HuH-7 (cell line): ENCODE measurements around the gene STARD8.
"Not testable (repeated sequence)": the region's sequence is repeated elsewhere in the genome, so short reads cannot be mapped to it uniquely, and the experiment has no call there.

ENCODE experiments used
- DNase-seq: peaks from one replicate; pipeline ENCODE4 v3.0.0; 2011; ENCODE audit warnings: low spot score

Gene STARD8

DNA sequence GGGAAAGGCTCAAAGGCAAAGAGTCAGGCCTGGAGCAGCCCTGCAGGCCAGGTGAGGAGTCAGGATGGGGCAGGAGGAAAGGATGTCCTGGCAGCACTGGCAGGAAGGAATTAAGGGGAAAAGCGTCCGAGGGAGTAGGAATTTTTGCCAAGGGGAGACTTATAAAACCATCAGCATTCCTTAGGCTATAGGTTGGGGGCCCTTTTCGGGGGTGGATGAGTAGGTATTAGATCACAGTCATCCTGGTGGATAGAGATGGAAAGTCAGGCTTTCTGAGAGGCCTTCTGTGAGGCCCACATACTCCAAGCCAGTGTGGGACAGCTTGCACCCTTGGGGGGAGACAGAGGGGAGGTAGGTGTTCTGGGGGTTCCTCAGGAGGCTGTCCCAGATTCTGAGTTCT lies 12.3 kb downstream of the STARD8 start:
- DNase-seq = no peak

- DNase-seq = no peak
These were observed 13.3 kb downstream of the STARD8 start for GRCh38 chrX:68660746-68661145.

DNA sequence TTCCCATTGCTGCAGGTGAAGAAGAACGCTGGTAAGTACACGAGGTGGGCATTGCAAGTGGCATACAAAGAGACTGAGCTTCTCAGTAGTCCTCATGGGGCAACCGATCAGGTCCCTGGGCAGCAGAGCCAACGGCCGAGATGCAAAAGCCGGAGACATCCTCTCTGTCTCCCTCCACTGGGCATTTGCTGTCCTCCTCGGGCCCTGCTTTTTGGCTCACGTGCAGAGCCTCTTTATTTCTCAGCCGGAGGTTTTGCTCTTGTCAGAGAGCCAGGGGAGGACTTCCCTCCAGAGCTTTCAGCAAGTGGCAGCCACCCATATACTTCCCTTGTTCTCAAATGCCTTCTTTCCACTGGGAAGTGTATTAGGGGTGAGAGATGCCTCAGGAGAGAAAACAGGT lies 18.0 kb downstream of the STARD8 start:
- no peak for DNase-seq

DNA sequence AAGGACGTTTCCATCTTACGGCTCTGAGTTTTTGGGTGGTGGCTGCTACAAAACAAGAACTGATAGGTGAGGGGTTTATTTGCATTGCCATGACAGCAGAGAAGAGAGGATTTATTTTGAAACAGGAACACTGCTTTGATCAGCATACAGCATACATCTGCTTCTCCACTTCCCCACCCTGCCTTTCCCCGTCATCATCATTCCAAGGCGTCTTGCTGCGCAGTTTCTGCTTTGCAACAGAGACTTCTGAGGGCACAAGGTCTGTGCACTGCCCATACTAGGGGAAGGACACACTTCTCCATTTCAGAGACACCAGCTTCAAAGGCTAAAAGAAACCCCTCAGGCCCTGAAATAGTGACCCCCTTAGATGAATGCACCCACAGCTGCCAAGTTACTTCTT lies 19.1 kb downstream of the STARD8 start:
- DNase-seq = no peak

- DNase-seq = no peak
These were observed 21.8 kb downstream of the STARD8 start for GRCh38 chrX:68669094-68669860.

- DNase-seq = no peak
These were observed 22.4 kb downstream of the STARD8 start for GRCh38 chrX:68669871-68670270.

- DNase-seq = no peak
These were observed 23.8 kb downstream of the STARD8 start for GRCh38 chrX:68671221-68671620.

DNA sequence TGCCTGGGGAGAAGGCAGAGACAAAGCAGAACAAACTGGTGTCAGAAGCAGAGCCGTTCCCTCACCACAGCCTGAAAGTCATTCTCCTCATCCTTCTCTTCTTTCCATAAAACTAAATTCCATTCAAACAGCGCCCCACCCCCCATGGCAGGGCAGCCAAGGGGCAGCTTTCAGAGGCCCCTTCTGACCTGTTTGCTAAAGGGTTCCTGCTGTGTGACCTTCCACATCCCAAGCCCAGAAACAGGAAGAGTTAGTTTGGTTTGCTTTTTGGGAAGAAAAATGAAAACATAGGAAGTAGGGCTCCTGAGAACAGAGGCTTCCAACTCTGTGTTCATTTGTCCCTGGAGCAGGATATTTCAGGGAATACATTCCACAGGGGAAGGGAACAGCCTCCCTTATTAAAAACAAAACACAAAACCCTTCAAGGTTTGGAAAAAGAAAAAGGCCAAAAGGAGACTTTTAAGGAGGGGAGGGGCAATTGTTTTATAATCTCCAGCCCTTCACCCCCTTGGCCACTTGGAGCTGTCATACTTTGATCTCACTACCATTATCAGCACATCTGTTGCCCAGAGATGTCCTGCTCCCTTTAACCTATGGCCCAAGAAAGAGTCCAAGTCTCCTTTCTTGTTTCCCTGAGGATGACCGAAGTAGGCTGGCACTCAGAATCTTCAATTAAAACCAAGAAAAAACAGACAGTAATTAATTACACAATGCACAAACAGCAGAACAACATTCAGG lies 25.3 kb downstream of the STARD8 start:
- DNase-seq = no peak

DNA sequence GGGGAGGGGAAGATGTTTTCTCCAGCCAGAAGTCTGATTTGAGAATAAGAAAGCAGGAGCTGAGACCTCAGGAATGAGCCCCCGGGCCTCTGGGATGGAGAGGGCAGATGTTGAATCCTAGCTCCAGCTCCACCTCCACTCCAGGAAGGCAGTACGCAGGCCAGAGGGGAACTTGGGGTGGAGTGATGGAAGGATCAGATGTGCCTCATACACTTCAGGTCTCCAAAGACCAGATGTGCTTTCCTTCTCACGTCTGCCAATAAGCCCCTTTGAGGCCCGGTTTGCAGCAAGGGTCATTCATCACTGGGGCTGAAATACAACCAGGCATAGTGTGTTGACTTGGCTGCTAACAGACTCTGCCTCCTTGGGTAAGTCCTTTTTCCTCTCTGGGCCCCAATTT lies 28.1 kb downstream of the STARD8 start:
- no peak for DNase-seq

GRCh38 chrX:68676335-68676734 lies 28.9 kb downstream of the STARD8 start:
- no peak for DNase-seq

- no peak for DNase-seq
These were observed 30.5 kb downstream of the STARD8 start for GRCh38 chrX:68677998-68678397.

GRCh38 chrX:68681443-68681941 lies 34.0 kb downstream of the STARD8 start:
- no peak for DNase-seq

DNA sequence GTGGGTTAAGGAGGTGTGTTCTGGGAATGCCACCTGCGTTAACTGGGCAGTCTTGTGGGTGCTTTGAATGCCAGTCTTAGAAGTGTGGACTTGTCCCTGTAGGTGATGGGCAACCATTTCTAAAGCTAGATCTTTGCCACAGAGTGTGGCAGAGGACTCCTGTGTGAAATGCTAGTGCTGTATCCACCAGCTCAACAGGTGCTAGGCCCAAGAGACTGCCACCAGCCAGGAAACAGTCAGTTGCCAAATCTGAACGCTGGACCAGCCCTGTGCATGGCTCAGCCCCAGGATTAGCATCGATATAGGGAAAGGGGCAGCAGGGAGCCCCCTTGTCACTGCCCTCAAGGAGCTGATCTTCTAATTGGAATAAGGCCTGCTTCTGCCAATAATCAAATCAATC lies 35.3 kb downstream of the STARD8 start:
- no peak for DNase-seq

GRCh38 chrX:68683580-68683979 lies 36.1 kb downstream of the STARD8 start:
- DNase-seq = no peak

DNA sequence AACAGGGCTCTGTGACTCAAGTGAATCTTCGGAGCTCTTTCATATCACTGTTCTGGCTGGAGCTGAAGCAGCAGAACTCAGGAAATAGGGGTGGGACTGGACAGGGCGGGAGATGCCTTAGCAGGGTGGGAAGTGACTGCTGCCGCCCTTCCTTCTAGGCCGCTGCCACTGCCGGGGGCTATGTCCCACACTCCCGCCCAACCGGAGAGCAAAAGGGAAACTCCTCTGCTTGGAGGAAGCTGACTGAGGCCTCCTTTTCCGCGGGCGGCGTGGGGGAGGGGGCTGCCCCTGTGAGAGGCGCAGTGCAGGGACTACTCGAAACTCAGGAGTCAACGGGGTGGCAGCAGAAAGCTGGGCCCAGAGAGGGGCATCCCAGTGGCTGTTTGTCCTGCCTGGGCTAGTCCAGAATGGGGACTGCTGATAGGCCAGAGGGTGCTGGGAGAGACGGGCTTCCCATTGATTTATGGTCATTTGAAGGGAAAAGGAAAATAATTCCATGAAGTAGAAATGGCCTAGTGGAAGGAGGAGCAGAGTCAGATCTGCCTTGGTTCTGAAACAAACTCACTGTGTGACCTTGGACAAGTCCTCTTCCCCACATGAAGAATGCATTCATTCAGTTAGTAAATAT lies 36.9 kb downstream of the STARD8 start:
- no peak for DNase-seq

- no peak for DNase-seq
These were observed 37.4 kb downstream of the STARD8 start for GRCh38 chrX:68684919-68685304.

DNA sequence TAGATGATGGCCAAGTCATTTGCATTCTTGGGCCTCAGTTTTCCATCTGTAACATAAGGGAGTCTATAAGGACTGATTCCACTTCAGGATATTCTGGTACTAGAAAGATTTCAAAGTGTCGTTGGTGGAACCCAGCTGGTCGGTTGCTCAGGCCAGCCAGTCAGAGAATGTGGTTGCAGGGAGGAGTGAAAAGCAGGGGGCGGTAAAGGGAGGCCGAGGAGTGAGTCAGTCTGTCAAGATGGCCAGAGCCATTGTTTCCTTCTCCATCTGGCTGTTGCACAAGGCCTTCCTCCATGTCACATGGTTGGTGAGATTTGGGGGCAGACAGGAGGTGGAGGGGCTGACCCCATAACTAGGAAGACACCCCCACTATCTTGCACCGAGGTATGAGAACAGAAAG lies 38.2 kb downstream of the STARD8 start:
- DNase-seq = no peak

GRCh38 chrX:68686097-68686977 lies 38.9 kb downstream of the STARD8 start:
- DNase-seq = no peak

DNA sequence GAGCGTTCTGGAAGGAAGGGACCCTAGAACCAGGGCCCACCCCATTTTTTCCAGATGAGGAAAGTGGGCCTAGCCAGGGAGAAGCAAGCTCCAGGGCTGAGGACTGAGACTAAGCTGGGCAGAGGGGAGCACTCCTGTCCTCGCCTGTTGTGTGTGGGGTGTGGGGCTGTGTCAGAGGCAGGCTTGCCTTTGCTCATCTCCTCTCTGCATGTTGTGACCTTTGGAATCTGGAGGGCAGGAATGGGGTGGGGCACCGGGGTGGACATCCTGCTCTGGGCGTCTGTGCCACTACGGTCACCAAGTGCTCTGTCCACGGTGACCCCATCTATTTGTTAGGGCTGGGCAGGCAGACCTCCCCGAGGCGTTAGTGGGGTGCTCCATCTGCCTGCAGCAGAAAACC lies 41.5 kb downstream of the STARD8 start:
- not testable (repeated sequence) for DNase-seq

DNA sequence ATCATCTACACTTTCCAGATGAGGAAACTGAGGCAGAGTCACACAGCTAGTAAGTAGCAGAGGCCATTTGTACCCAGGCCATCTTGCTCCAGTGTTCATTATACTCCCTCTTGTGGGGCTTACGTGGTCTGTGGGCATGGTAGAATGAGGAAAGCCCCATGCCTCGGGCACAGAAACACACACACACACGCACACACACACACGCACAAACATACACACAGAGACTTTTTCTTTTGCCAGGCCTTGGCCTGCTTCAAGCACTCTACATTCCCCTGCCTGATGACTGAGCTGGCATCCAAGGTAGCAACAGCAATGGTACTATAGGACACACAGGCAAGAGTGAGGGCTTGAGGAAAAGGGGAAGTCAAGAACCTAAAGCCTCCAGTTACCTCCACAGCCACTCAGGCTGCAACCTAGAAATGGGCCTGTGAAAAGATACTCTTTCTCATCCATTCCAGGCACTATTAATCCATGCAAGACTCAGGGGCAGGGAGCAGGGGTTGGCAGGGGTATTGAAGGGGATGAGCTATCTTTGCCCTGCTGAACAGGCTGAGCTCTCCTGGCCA lies 43.6 kb downstream of the STARD8 start:
- no peak for DNase-seq

- no peak for DNase-seq
These were observed 44.5 kb downstream of the STARD8 start for GRCh38 chrX:68691921-68692320.

DNA sequence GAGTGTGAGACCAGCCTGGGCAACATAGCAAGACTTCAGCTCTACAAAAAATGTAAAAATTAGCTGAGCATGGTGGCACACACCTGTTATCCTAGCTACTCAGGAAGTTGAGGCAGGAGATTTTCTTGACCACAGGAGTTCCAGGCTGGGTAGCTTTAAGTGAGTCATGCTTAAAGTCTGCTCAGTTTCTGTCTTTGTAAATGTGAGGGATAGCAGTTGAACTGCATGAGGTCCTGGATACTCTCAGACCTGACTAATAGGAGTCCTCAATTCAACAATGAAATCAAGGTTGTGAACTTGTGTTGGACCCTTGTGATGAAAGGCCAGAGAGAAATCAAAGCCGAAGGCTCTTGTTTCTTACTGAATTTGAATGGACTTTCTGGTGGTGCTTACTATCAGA lies 45.2 kb downstream of the STARD8 start:
- no peak for DNase-seq
